Sigmoid colon (tissue), 4 donors: Measurements from ENCODE around the gene LRRC74B.

Experiments used
- CTCF ChIP-seq, 4 experiments: fragments of 450-650 bp in 3 of 4; fragments of 200-600 bp in 1 of 4; IDR thresholded peaks; one replicate each; pipeline ENCODE4 v1.5.1; 2016 to 2019; ENCODE audit warnings: antibody characterized with exemption in 4 of 4, mild to moderate bottlenecking in 3 of 4, moderate library complexity in 2 of 4
- EP300 ChIP-seq, 4 donors: sonication (generic); formaldehyde crosslinking; IDR thresholded peaks; one replicate each; pipeline ENCODE4 v1.6.1; 2017; ENCODE audit warnings: antibody characterized with exemption in 4 of 4
- POLR2AphosphoS5 ChIP-seq, 4 donors: sonication (generic); formaldehyde crosslinking; IDR thresholded peaks; one replicate each; pipeline ENCODE4 v1.6.1; 2017; ENCODE audit warnings: antibody characterized with exemption in 4 of 4

- TF ChIP-seq POLR2AphosphoS5 (IDR thresholded peaks at IDR 0.05) (no peak), CTCF (IDR thresholded peaks at IDR 0.05) (no peak), EP300 (IDR thresholded peaks at IDR 0.05) (no peak)
These were observed 53.8 kb downstream of the LRRC74B start for GRCh38 chr22:21099578-21099977.
